H9 (cell line): Measurements from ENCODE around the gene SPTBN5. TPM values are rescaled to one million over a fixed set of nuclear protein-coding genes. Genes with fewer than 3 reads are reported as not detected.

Experiments
- DNase-seq: peaks from one replicate; pipeline ENCODE4 v3.0.0-alpha.2; 2017
- H2AFZ ChIP-seq: one replicate; pipeline ENCODE4 v1.6.1; 2013; ENCODE audit warnings: mild to moderate bottlenecking, low read length, control low read depth, moderate library complexity
- H2AK5ac ChIP-seq: 2 replicates; pipeline ENCODE4 v1.6.1; 2013; ENCODE audit warnings: low read length, control low read depth, mixed read lengths; ENCODE audit not compliant: insufficient read length
- H2BK120ac ChIP-seq: one replicate; pipeline ENCODE4 v1.6.1; 2013; ENCODE audit warnings: low read depth, mild to moderate bottlenecking, low read length, control low read depth, inconsistent platforms; ENCODE audit not compliant: poor library complexity, severe bottlenecking
- H2BK12ac ChIP-seq: 2 replicates; pipeline ENCODE4 v1.6.1; 2013; ENCODE audit warnings: low read length, control low read depth, mixed read lengths, low read depth; ENCODE audit not compliant: insufficient read length
- H2BK15ac ChIP-seq: 2 replicates; pipeline ENCODE4 v1.6.1; 2013; ENCODE audit warnings: low read depth, low read length, control low read depth
- H2BK20ac ChIP-seq: one replicate; pipeline ENCODE4 v1.6.1; 2013; ENCODE audit warnings: low read depth, mild to moderate bottlenecking, low read length, control low read depth, inconsistent platforms; ENCODE audit not compliant: poor library complexity, severe bottlenecking
- H2BK5ac ChIP-seq: 2 replicates; pipeline ENCODE4 v1.6.1; 2013; ENCODE audit warnings: low read length, control low read depth, mixed read lengths; ENCODE audit not compliant: insufficient read length
- H3K14ac ChIP-seq: 2 replicates; pipeline ENCODE4 v1.6.1; 2013; ENCODE audit warnings: low read length, control low read depth; ENCODE audit not compliant: insufficient read depth
- H3K18ac ChIP-seq: 2 replicates; pipeline ENCODE4 v1.6.1; 2013; ENCODE audit warnings: low read depth, mild to moderate bottlenecking, mixed read lengths, low read length, control low read depth; ENCODE audit not compliant: insufficient read length
- H3K23ac ChIP-seq: 2 replicates; pipeline ENCODE4 v1.6.1; 2013; ENCODE audit warnings: low read length, control low read depth, mixed read lengths, low read depth; ENCODE audit not compliant: insufficient read length
- H3K23me2 ChIP-seq: 2 replicates; pipeline ENCODE4 v1.6.1; 2013; ENCODE audit warnings: low read depth, mild to moderate bottlenecking, mixed read lengths, low read length, control low read depth; ENCODE audit not compliant: insufficient read length, poor library complexity, severe bottlenecking
- H3K27ac ChIP-seq: 2 replicates; pipeline ENCODE4 v1.5.1; 2013; ENCODE audit warnings: low read length, control low read depth, mixed read lengths, low read depth; ENCODE audit not compliant: insufficient read length
- H3K27me3 ChIP-seq: 2 replicates; pipeline ENCODE4 v1.6.1; 2013; ENCODE audit warnings: low read length, control low read depth, inconsistent platforms; ENCODE audit not compliant: insufficient read depth
- H3K4ac ChIP-seq: 2 replicates; pipeline ENCODE4 v1.6.1; 2013; ENCODE audit warnings: low read depth, mild to moderate bottlenecking, control low read depth, inconsistent platforms, low read length, moderate library complexity
- H3K4me1 ChIP-seq: 2 replicates; pipeline ENCODE4 v1.6.1; 2013; ENCODE audit warnings: low read length, control low read depth, inconsistent platforms; ENCODE audit not compliant: insufficient read depth
- H3K4me2 ChIP-seq: 2 replicates; pipeline ENCODE4 v1.6.1; 2013; ENCODE audit warnings: low read length, control low read depth, mixed read lengths; ENCODE audit not compliant: insufficient read length, insufficient read depth
- H3K56ac ChIP-seq: 2 replicates; pipeline ENCODE4 v1.6.1; 2013; ENCODE audit warnings: low read depth, mild to moderate bottlenecking, mixed read lengths, low read length, control low read depth; ENCODE audit not compliant: insufficient read length
- H3K79me1 ChIP-seq: 2 replicates; pipeline ENCODE4 v1.6.1; 2013; ENCODE audit warnings: low read depth, mild to moderate bottlenecking, moderate library complexity, low read length, control low read depth, inconsistent platforms; ENCODE audit not compliant: insufficient read depth, poor library complexity, severe bottlenecking
- H3K79me2 ChIP-seq: 2 replicates; pipeline ENCODE4 v1.6.1; 2013; ENCODE audit warnings: low read length, control low read depth, inconsistent platforms; ENCODE audit not compliant: insufficient read depth
- H3K9ac ChIP-seq: 2 replicates; pipeline ENCODE4 v1.6.1; 2013; ENCODE audit warnings: low read length, control low read depth, mixed read lengths; ENCODE audit not compliant: insufficient read length; ENCODE audit errors: extremely low read depth
- H3K9me3 ChIP-seq: one replicate; pipeline ENCODE4 v1.6.1; 2013; ENCODE audit warnings: low read depth, low read length, inconsistent platforms; ENCODE audit not compliant: control insufficient read depth
- H3T11ph ChIP-seq: one replicate; pipeline ENCODE4 v1.6.1; 2013; ENCODE audit warnings: mild to moderate bottlenecking, low read length, control low read depth, inconsistent platforms
- H4K20me1 ChIP-seq: one replicate; pipeline ENCODE4 v1.6.1; 2013; ENCODE audit not compliant: control insufficient read depth, insufficient read length, insufficient read depth
- H4K5ac ChIP-seq: 2 replicates; pipeline ENCODE4 v1.6.1; 2013; ENCODE audit warnings: low read depth, mild to moderate bottlenecking, mixed read lengths, low read length, control low read depth; ENCODE audit not compliant: insufficient read length
- H4K8ac ChIP-seq: replicated peaks from 2 replicates; pipeline ENCODE4 v1.6.1; 2013; ENCODE audit warnings: low read length, control low read depth, mixed read lengths, low read depth; ENCODE audit not compliant: insufficient read length
- H4K91ac ChIP-seq: 2 replicates; pipeline ENCODE4 v1.6.1; 2013; ENCODE audit warnings: low read depth, mild to moderate bottlenecking, moderate library complexity, mixed read lengths, low read length, control low read depth; ENCODE audit not compliant: insufficient read length
- H3K27ac Mint-ChIP-seq, 3 experiments: 2 replicates in 2 of 3; 3 replicates in 1 of 3; pipeline ENCODE4 v1.8.0; 2020 to 2021; ENCODE audit warnings: mixed read lengths in 3 of 3, mild to moderate bottlenecking in 1 of 3, moderate library complexity in 1 of 3
- H3K27me3 Mint-ChIP-seq: 2 replicates; pipeline ENCODE4 v1.8.0; 2021; ENCODE audit warnings: low read depth, mild to moderate bottlenecking, moderate library complexity, mixed read lengths
- H3K36me3 Mint-ChIP-seq, 3 experiments: 2 replicates in 2 of 3; 3 replicates in 1 of 3; pipeline ENCODE4 v1.8.0; 2020 to 2021; ENCODE audit warnings: low read depth in 3 of 3, mixed read lengths in 3 of 3; ENCODE audit not compliant: insufficient read depth in 1 of 3
- H3K4me1 Mint-ChIP-seq, 2 experiments: 2 replicates each; pipeline ENCODE4 v1.8.0; 2020; ENCODE audit warnings: mixed read lengths in 2 of 2
- H3K4me3 Mint-ChIP-seq, 2 experiments: 2 replicates in 1 of 2; 3 replicates in 1 of 2; pipeline ENCODE4 v1.8.0; 2020 to 2021; ENCODE audit warnings: mild to moderate bottlenecking in 2 of 2, mixed read lengths in 2 of 2, moderate library complexity in 1 of 2
- H3K9me3 Mint-ChIP-seq, 2 experiments: 2 replicates in 1 of 2; 3 replicates in 1 of 2; pipeline ENCODE4 v1.8.0; 2020; ENCODE audit warnings: mild to moderate bottlenecking in 2 of 2, mixed read lengths in 2 of 2, moderate library complexity in 1 of 2
- WGBS: extraction: QIAGEN DNeasy Blood & Tissue Kit; methylation state at CpG from one replicate; pipeline ENCODE4 v1.1.7; 2013; ENCODE audit warnings: missing lambda C conversion rate, low lambda C conversion rate, mixed read lengths; ENCODE audit not compliant: insufficient read length; ENCODE audit errors: extremely low coverage; 5-methylcytosine and 5-hydroxymethylcytosine counted together
- total RNA-seq: library from RNA; stranded (reverse); gene quantifications from 2 replicates; pipeline ENCODE4 v1.2.1, GENCODE V29; 2021
- TF ChIP-seq, protein P1 (sequence below): fragments of 200-600 bp; sonication (generic); conservative IDR thresholded peaks from 3 replicates; pipeline ENCODE4 v1.8.0; 2021; ENCODE audit warnings: antibody characterized with exemption, mild to moderate bottlenecking

Gene SPTBN5
- total RNA-seq, 1 experiment from 2014 or later, result 0.90 TPM

DNA sequence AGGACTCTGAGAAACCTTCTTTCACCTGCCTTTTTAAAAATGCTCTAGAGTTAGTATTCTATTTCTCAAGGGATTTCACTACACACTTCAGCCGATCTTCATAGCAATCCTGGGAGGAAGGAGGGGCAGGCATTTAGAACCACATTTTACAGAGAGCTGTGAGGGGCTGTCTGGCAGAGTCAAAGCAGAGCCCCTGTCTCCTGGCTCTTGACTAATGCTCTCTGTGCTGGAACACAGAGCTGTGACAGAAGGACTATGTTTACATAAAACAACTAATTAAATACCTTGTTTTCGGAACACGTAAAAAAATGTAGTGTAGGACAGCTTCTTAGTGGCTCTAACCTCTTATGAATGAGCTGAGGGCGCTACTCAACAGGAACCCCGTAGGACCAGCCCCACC is 7.6 kb upstream of the SPTBN5 start:
- no peaks in the 10 kb centered on the region for H3K79me1 ChIP-seq
- no peak overlapping the region for H4K91ac ChIP-seq
- Mint-ChIP-seq H3K4me1 (peaks cover 7 to 8% of the 10 kb centered on the region in 2 experiments), H3K27ac (no peak overlapping the region), H3K9me3 (no peaks in the 10 kb centered on the region), H3K36me3 (peaks cover 8 to 54% (median 28%) of the 10 kb centered on the region in 3 experiments), H3K27me3 (no peaks in the 10 kb centered on the region), H3K4me3 (no peak overlapping the region; a peak in 1 of 5 replicates)
- H3K27me3 ChIP-seq, result no peaks in the 10 kb centered on the region
- WGBS, result no CpG with 5 or more reads among the region's 5 CpGs
- no peak overlapping the region for H3K4ac ChIP-seq
- TF ChIP-seq, protein P1, sequence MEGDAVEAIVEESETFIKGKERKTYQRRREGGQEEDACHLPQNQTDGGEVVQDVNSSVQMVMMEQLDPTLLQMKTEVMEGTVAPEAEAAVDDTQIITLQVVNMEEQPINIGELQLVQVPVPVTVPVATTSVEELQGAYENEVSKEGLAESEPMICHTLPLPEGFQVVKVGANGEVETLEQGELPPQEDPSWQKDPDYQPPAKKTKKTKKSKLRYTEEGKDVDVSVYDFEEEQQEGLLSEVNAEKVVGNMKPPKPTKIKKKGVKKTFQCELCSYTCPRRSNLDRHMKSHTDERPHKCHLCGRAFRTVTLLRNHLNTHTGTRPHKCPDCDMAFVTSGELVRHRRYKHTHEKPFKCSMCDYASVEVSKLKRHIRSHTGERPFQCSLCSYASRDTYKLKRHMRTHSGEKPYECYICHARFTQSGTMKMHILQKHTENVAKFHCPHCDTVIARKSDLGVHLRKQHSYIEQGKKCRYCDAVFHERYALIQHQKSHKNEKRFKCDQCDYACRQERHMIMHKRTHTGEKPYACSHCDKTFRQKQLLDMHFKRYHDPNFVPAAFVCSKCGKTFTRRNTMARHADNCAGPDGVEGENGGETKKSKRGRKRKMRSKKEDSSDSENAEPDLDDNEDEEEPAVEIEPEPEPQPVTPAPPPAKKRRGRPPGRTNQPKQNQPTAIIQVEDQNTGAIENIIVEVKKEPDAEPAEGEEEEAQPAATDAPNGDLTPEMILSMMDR, result no peak
- H3K56ac ChIP-seq, result no peak overlapping the region
- DNase-seq, result no peak
- H3K9ac ChIP-seq, result no peak overlapping the region
- no peaks in the 10 kb centered on the region for H3K4me1 ChIP-seq
- H3K9me3 ChIP-seq, result no peaks in the 10 kb centered on the region
- no peak overlapping the region for H4K8ac ChIP-seq
- no peak overlapping the region for H2BK15ac ChIP-seq
- no peaks in the 10 kb centered on the region for H3K79me2 ChIP-seq
- H3K27ac ChIP-seq, result no peak overlapping the region
- H3K23ac ChIP-seq, result no peak overlapping the region
- H3T11ph ChIP-seq, result no peak overlapping the region
- no peak overlapping the region for H3K18ac ChIP-seq
- no peak overlapping the region for H2BK20ac ChIP-seq
- no peak overlapping the region for H2BK5ac ChIP-seq
- no peak overlapping the region for H3K14ac ChIP-seq
- H2BK12ac ChIP-seq, result no peak overlapping the region
- no peak overlapping the region for H3K4me2 ChIP-seq
- H4K20me1 ChIP-seq, result no peaks in the 10 kb centered on the region
- no peak overlapping the region for H4K5ac ChIP-seq
- H2BK120ac ChIP-seq, result no peak overlapping the region
- H3K23me2 ChIP-seq, result no peaks in the 10 kb centered on the region
- H2AK5ac ChIP-seq, result no peak overlapping the region
- no peak overlapping the region for H2AFZ ChIP-seq
